PC-9 (cell line): Measurements from ENCODE around the gene REC114. TPM values are rescaled to one million over a fixed set of nuclear protein-coding genes. Genes with fewer than 3 reads are reported as not detected.

Source experiments
- BruUV-seq: library from RNA; stranded (reverse); fragments of 400-500 nt; replicated peaks from 2 replicates; lab custom pipeline; 2021; lab: Mats Ljungman, UMichigan
- CTCF ChIA-PET: fragments of 300-600 bp; sonication (Branson Sonifier 250); formaldehyde crosslinking; loops from one replicate; lab custom pipeline; 2022; ENCODE audit warnings: antibody characterized with exemption; lab: Charles Lee
- POLR2A ChIA-PET: fragments of 300-600 bp; sonication (Branson Sonifier 250); formaldehyde crosslinking; loops from one replicate; lab custom pipeline; 2022; ENCODE audit warnings: antibody characterized with exemption; ENCODE audit not compliant: unreplicated experiment; lab: Charles Lee
- DNase-seq, 2 experiments: peaks; one replicate each; pipeline versions ENCODE4 v3.0.0 to v3.0.0-alpha.2; 2015 to 2022; ENCODE audit warnings: mixed read lengths in 1 of 2
- H2AFZ ChIP-seq: fragments of 200-600 bp; sonication (generic); 2 replicates; pipeline ENCODE4 v1.8.1; 2017; ENCODE audit warnings: antibody characterized with exemption
- H3F3A ChIP-seq: fragments of 200-600 bp; sonication (generic); 2 replicates; pipeline ENCODE4 v1.8.1; 2017; ENCODE audit warnings: antibody characterized with exemption, mild to moderate bottlenecking, low read depth; ENCODE audit not compliant: insufficient read depth
- H3K27ac ChIP-seq: fragments of 200-600 bp; sonication (generic); 2 replicates; pipeline ENCODE4 v1.6.1; 2016; ENCODE audit warnings: mixed run types
- H3K27me3 ChIP-seq: fragments of 200-600 bp; sonication (generic); 2 replicates; pipeline ENCODE4 v1.6.1; 2016; ENCODE audit warnings: low read depth, mixed run types; ENCODE audit not compliant: insufficient read depth
- H3K36me3 ChIP-seq: fragments of 200-600 bp; sonication (generic); 2 replicates; pipeline ENCODE4 v1.6.1; 2016; ENCODE audit warnings: low read depth, mixed run types
- H3K4me1 ChIP-seq: fragments of 200-600 bp; sonication (generic); replicated peaks from 2 replicates; pipeline ENCODE4 v1.6.1; 2016; ENCODE audit warnings: mixed run types; ENCODE audit not compliant: insufficient read depth
- H3K4me2 ChIP-seq: fragments of 200-600 bp; sonication (generic); 2 replicates; pipeline ENCODE4 v1.6.1; 2017; ENCODE audit warnings: mixed run types
- H3K4me3 ChIP-seq: fragments of 200-600 bp; sonication (generic); 2 replicates; pipeline ENCODE4 v1.6.1; 2016; ENCODE audit warnings: mixed run types
- H3K79me2 ChIP-seq: fragments of 200-600 bp; sonication (generic); 2 replicates; pipeline ENCODE4 v1.6.1; 2017; ENCODE audit warnings: low read depth, mixed run types
- H3K9me2 ChIP-seq: fragments of 200-600 bp; sonication (generic); 2 replicates; pipeline ENCODE4 v1.8.1; 2017; ENCODE audit warnings: mild to moderate bottlenecking; ENCODE audit not compliant: insufficient read depth
- H3K9me3 ChIP-seq: fragments of 200-600 bp; sonication (generic); 2 replicates; pipeline ENCODE4 v1.8.1; 2016; ENCODE audit warnings: low read depth; ENCODE audit not compliant: insufficient read depth
- H4K20me1 ChIP-seq: fragments of 200-600 bp; sonication (generic); 2 replicates; pipeline ENCODE4 v1.8.1; 2017; ENCODE audit not compliant: insufficient read depth
- EZH2 ChIP-seq: fragments of 200-600 bp; sonication (generic); IDR thresholded peaks from 2 replicates; pipeline ENCODE4 v1.8.0; 2017; ENCODE audit warnings: antibody characterized with exemption, low read depth
- intact Hi-C: fragments of 100-400 bp; cut with micrococcal nuclease; formaldehyde crosslinking; loops from one replicate; pipeline ENCODE4 v1.10.0; 2022; ENCODE audit not compliant: unreplicated experiment
- total RNA-seq: library from RNA; stranded (reverse); gene quantifications from 2 replicates; pipeline ENCODE4 v1.2.3, GENCODE V29; 2021
- TF ChIP-seq, protein P1 (sequence below): fragments of 200-600 bp; sonication (generic); conservative IDR thresholded peaks from 2 replicates; pipeline ENCODE4 v1.6.1; 2017; ENCODE audit warnings: mixed run types, antibody characterized with exemption, mild to moderate bottlenecking, moderate library complexity

The REC114 gene
- total RNA-seq, 1 experiment from 2014 or later = not detected

GRCh38 chr15:73560501-73561117 lies 117.6 kb downstream of the REC114 start:
- Histone ChIP-seq H3K27me3 (no peaks in the 10 kb centered on the region), H3K27ac (no peak overlapping the region), H3K36me3 (peaks cover 19% of the 10 kb centered on the region; the same call in 1 of the 2 replicates), H3K79me2 (0 out of 2 replicates have a peak, but pooled peaks cover 4% of the 10 kb centered on the region), H3K4me3 (no peak overlapping the region), H3K4me1 (peaks cover 14% of the 10 kb centered on the region), H3K9me2 (no peaks in the 10 kb centered on the region), H3K4me2 (no peak overlapping the region), H2AFZ (no peak overlapping the region), H4K20me1 (peaks cover 21% of the 10 kb centered on the region), H3F3A (peaks cover 21% of the 10 kb centered on the region), H3K9me3 (no peaks in the 10 kb centered on the region)
- peak; percentile 8 to 51 for DNase-seq
- ChIA-PET CTCF (interaction anchor here (0.6 to 1.3 kb wide), 4 partner anchors 22 to 80 kb away, joined by 3 to 13 read pairs (median 4); no protein-coding TSS in a partner anchor), POLR2A (interaction anchor here (0.8 kb wide), 1 partner anchor 241 kb away, joined by 4 read pairs; no protein-coding TSS in a partner anchor)
- intact Hi-C loops = loop anchor here (1.0 to 5.0 kb wide), 3 partner anchors 76 to 347 kb away; no protein-coding TSS in a partner anchor
- no TSS peak for BruUV-seq
- no peak for TF ChIP-seq EZH2
- TF ChIP-seq, protein P1, sequence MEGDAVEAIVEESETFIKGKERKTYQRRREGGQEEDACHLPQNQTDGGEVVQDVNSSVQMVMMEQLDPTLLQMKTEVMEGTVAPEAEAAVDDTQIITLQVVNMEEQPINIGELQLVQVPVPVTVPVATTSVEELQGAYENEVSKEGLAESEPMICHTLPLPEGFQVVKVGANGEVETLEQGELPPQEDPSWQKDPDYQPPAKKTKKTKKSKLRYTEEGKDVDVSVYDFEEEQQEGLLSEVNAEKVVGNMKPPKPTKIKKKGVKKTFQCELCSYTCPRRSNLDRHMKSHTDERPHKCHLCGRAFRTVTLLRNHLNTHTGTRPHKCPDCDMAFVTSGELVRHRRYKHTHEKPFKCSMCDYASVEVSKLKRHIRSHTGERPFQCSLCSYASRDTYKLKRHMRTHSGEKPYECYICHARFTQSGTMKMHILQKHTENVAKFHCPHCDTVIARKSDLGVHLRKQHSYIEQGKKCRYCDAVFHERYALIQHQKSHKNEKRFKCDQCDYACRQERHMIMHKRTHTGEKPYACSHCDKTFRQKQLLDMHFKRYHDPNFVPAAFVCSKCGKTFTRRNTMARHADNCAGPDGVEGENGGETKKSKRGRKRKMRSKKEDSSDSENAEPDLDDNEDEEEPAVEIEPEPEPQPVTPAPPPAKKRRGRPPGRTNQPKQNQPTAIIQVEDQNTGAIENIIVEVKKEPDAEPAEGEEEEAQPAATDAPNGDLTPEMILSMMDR = peak; percentile 67

DNA sequence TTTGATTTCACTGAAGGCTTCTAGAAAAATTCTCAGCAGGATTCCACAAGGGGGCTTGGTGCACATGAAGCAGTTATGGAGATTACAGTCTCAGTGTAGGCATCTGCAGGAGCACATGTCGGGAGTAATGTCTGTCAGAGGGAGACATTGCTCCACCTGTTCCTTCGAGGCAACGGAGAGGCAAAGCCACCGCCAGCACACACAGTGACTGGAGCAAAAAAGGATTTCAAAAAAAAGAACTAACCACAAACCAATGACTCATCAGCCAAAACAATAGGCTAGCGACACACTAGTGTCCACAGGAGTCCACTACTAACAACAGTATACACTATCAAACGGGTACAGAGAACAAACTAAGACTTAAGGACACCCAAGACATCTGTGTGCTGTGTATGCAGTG lies 121.3 kb downstream of the REC114 start:
- Histone ChIP-seq H3K36me3 (peaks cover 24% of the 10 kb centered on the region; the same call in 1 of the 2 replicates), H4K20me1 (peaks cover 32% of the 10 kb centered on the region), H3K9me3 (no peaks in the 10 kb centered on the region), H3K9me2 (no peaks in the 10 kb centered on the region), H3K4me2 (0 out of 2 replicates have a peak overlapping the region, but pooled peaks have one; percentile 21), H3K4me3 (no peak overlapping the region), H3K27me3 (no peaks in the 10 kb centered on the region), H3K27ac (no peak overlapping the region), H3K4me1 (peaks cover 14% of the 10 kb centered on the region), H3F3A (peaks cover 21% of the 10 kb centered on the region), H3K79me2 (0 out of 2 replicates have a peak, but pooled peaks cover 4% of the 10 kb centered on the region), H2AFZ (no peak overlapping the region)
- ChIA-PET CTCF (interaction anchor here (0.6 kb wide), 1 partner anchor 122 kb away, joined by 4 read pairs; no protein-coding TSS in a partner anchor), POLR2A (no interaction called here)
- no peak for TF ChIP-seq EZH2
- TF ChIP-seq, protein P1 = 0 out of 2 replicates have a peak, but pooled peaks have one; percentile 28
- no TSS peak for BruUV-seq
- peak; percentile 60 to 83 for DNase-seq
- intact Hi-C loops = loop anchor here (1.0 to 5.0 kb wide), 2 partner anchors 70 to 343 kb away; no protein-coding TSS in a partner anchor

DNA sequence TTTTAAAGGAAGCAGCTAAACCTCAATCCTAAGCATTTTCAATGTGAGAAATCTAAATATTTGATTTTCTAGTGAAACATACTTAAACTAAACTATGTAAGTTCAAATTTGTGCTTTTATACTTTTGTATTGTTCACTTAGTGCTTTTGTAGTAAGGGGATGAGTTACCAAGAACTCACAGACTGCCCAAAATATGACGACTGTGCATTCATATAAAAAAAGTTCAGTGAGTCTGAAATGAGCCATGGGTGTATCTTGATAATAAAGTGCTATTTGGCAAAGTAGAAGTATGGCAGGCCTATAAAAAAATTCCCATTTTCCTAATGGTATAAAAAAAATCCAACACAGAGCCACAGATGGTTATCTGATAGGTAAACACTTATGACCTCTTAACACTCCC lies 124.1 kb downstream of the REC114 start:
- peaks cover 30% of the 10 kb centered on the region for H3K36me3 ChIP-seq
- TF ChIP-seq, protein P1 = no peak
- TF ChIP-seq EZH2 = no peak
- POLR2A ChIA-PET = interaction anchor here (0.7 kb wide), 1 partner anchor 36 kb away, joined by 6 read pairs; no protein-coding TSS in a partner anchor

More for the DNA sequence above, 124.1 kb downstream of the REC114 start:
- H3F3A ChIP-seq = peaks cover 8% of the 10 kb centered on the region
- peaks cover 14% of the 10 kb centered on the region for H3K4me1 ChIP-seq
- CTCF ChIA-PET = interaction anchor here (0.6 kb wide), 1 partner anchor 229 kb away, joined by 10 read pairs; no protein-coding TSS in a partner anchor
- H3K9me3 ChIP-seq = no peaks in the 10 kb centered on the region
- no peak for DNase-seq
- H3K27me3 ChIP-seq = no peaks in the 10 kb centered on the region
- H3K4me3 ChIP-seq = no peak overlapping the region
- intact Hi-C loops = no loop called here
- H4K20me1 ChIP-seq = peaks cover 28% of the 10 kb centered on the region
- H3K9me2 ChIP-seq = no peaks in the 10 kb centered on the region
- no TSS peak for BruUV-seq
- no peak overlapping the region for H3K4me2 ChIP-seq
- H2AFZ ChIP-seq = no peak overlapping the region
- H3K27ac ChIP-seq = no peak overlapping the region
- 0 out of 2 replicates have a peak, but pooled peaks cover 4% of the 10 kb centered on the region for H3K79me2 ChIP-seq
